GM13977 (cell line): Measurements from ENCODE around the gene ARPIN.
"Not testable (repeated sequence)": the region's sequence is repeated elsewhere in the genome, so short reads cannot be mapped to it uniquely, and the experiment has no call there.

ENCODE experiments used
- DNase-seq: peaks from one replicate; pipeline ENCODE4 v3.0.0; 2012; ENCODE audit warnings: low spot score
- in situ Hi-C: fragments of 300-500 bp; cut with MboI; formaldehyde crosslinking; loops from one replicate; pipeline ENCODE4 v1.12.0; 2022; ENCODE audit warnings: low sequenced_read_pairs, low pct_unique_long_range_greater_than_20kb, mixed read lengths, inconsistent platforms; ENCODE audit not compliant: unreplicated experiment
- TF ChIP-seq, protein P1 (sequence below): IDR thresholded peaks from 2 replicates; pipeline ENCODE4 v1.5.1; 2012; ENCODE audit warnings: mild to moderate bottlenecking, control low read depth; ENCODE audit not compliant: insufficient read depth; ENCODE audit errors: extremely low read depth, missing control alignments

Gene ARPIN

GRCh38 chr15:89870688-89871288, 42.0 kb downstream of the ARPIN start:
- no peak for DNase-seq
- TF ChIP-seq, protein P1, sequence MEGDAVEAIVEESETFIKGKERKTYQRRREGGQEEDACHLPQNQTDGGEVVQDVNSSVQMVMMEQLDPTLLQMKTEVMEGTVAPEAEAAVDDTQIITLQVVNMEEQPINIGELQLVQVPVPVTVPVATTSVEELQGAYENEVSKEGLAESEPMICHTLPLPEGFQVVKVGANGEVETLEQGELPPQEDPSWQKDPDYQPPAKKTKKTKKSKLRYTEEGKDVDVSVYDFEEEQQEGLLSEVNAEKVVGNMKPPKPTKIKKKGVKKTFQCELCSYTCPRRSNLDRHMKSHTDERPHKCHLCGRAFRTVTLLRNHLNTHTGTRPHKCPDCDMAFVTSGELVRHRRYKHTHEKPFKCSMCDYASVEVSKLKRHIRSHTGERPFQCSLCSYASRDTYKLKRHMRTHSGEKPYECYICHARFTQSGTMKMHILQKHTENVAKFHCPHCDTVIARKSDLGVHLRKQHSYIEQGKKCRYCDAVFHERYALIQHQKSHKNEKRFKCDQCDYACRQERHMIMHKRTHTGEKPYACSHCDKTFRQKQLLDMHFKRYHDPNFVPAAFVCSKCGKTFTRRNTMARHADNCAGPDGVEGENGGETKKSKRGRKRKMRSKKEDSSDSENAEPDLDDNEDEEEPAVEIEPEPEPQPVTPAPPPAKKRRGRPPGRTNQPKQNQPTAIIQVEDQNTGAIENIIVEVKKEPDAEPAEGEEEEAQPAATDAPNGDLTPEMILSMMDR = no peak
- in situ Hi-C loops = no loop called here

DNA sequence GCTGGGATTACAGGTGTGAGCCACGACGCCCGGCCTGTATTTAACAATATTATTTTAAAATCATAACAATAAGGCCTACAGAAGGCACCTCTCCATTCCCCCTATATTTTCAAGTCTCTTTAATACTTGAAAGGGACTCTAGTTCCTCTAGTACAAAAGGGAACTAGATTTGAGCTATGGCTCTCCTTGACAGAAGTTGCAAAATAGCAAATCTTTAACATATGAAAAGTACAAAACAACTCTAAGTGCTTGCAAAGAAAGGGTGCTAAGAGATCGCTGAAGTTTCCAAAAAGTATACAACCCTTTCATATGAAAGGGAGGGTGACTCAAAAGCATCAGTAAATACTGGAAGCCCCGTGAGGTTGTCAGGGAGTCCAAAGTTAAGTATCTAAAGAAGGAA, 42.7 kb downstream of the ARPIN start:
- TF ChIP-seq, protein P1 = no peak
- no peak for DNase-seq
- in situ Hi-C loops = no loop called here

DNA sequence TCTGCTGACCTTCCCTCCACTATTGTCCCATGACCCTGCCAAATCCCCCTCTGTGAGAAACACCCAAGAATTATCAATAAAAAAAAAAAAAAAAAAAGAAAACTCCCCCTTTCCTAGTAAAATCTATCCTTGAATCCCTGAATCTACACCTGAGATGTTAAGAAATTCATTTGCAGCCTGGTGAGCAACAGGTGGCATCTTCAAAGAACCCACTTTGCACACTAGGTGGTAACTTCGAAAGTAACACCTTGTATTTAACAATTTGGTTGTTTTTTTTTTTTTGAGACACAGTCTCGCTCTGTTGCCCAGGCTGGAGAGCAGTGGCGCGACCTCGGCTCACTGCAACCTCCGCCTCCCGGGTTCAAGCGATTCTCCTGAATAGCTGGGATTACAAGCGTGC, 43.3 kb downstream of the ARPIN start:
- DNase-seq, in situ Hi-C loops: not testable (repeated sequence)

- in situ Hi-C loops = no loop called here
- DNase-seq = no peak
- TF ChIP-seq, protein P1 = no peak
These were observed 47.6 kb downstream of the ARPIN start for GRCh38 chr15:89864958-89865739.

- in situ Hi-C loops = no loop called here
- DNase-seq = no peak
- TF ChIP-seq, protein P1 = no peak
These were observed 48.8 kb downstream of the ARPIN start for GRCh38 chr15:89863918-89864317.

- TF ChIP-seq, protein P1 = no peak
- DNase-seq = no peak
- in situ Hi-C loops = no loop called here
These were observed 51.9 kb downstream of the ARPIN start for GRCh38 chr15:89860891-89861290.

- DNase-seq = no peak
- TF ChIP-seq, protein P1 = no peak
- in situ Hi-C loops = no loop called here
These were observed 52.3 kb downstream of the ARPIN start for GRCh38 chr15:89860431-89860830.
